Esophagus muscularis mucosa (tissue), 4 donors: ENCODE measurements around the gene MRPL1. TPM values are rescaled to one million over a fixed set of nuclear protein-coding genes. Genes with fewer than 3 reads are reported as not detected.
"Not testable (repeated sequence)": the region's sequence is repeated elsewhere in the genome, so short reads cannot be mapped to it uniquely, and the experiment has no call there.

Source experiments
- DNase-seq: peaks from one replicate; pipeline ENCODE4 v3.0.0-alpha.2; 2017; ENCODE audit errors: extremely low spot score
- H3K27ac ChIP-seq, 4 donors: fragments of 200-600 bp; sonication (generic); replicated peaks in 1 of 4; 1 replicate in 3 of 4; 2 replicates in 1 of 4; pipeline ENCODE4 v1.5.1; 2016 to 2019; ENCODE audit warnings: mild to moderate bottlenecking in 1 of 4
- H3K27me3 ChIP-seq, 4 donors: fragments of 200-600 bp; sonication (generic); one replicate each; pipeline versions ENCODE4 v1.5.1 to v1.6.0; 2016 to 2019
- H3K36me3 ChIP-seq, 4 donors: fragments of 200-600 bp; sonication (generic); one replicate each; pipeline ENCODE4 v1.5.1; 2016 to 2019
- H3K4me1 ChIP-seq, 4 donors: fragments of 200-600 bp; sonication (generic); one replicate each; pipeline ENCODE4 v1.5.1; 2016 to 2019
- H3K4me3 ChIP-seq, 4 donors: fragments of 200-600 bp; sonication (generic); 1 replicate in 2 of 4; 2 replicates in 2 of 4; pipeline ENCODE4 v1.5.1; 2016 to 2019; ENCODE audit warnings: mild to moderate bottlenecking in 4 of 4, moderate library complexity in 1 of 4
- H3K9me3 ChIP-seq, 4 donors: fragments of 200-600 bp; sonication (generic); 1 replicate in 3 of 4; 2 replicates in 1 of 4; pipeline ENCODE4 v1.5.1; 2016 to 2019
- CTCF ChIP-seq, 3 experiments: fragments of 200-600 bp in 2 of 3; fragments of 450-650 bp in 1 of 3; sonication (generic) in 2 of 3; IDR thresholded peaks; one replicate each; pipeline ENCODE4 v1.5.1; 2017 to 2019; ENCODE audit warnings: antibody characterized with exemption in 3 of 3, mild to moderate bottlenecking in 2 of 3, moderate library complexity in 1 of 3
- EP300 ChIP-seq: sonication (generic); formaldehyde crosslinking; IDR thresholded peaks from one replicate; pipeline ENCODE4 v1.6.1; 2017; ENCODE audit warnings: antibody characterized with exemption
- POLR2A ChIP-seq: fragments of 450-650 bp; IDR thresholded peaks from one replicate; pipeline ENCODE4 v1.6.1; 2017; ENCODE audit warnings: antibody characterized with exemption, moderate library complexity, mild to moderate bottlenecking, low read depth
- POLR2AphosphoS5 ChIP-seq, 2 donors: sonication (generic); formaldehyde crosslinking; IDR thresholded peaks; one replicate each; pipeline ENCODE4 v1.6.1; 2017; ENCODE audit warnings: antibody characterized with exemption in 2 of 2
- WGBS: methylation state at CpG from one replicate; pipeline ENCODE4 v1.1.5; 2018; 5-methylcytosine and 5-hydroxymethylcytosine counted together
- intact Hi-C: fragments of 100-400 bp; cut with DNase I; formaldehyde crosslinking; loops from one replicate; pipeline ENCODE4 v1.15.1; 2023
- total RNA-seq, 4 donors: library from RNA; depleted of rRNA; stranded (reverse); fragments of >200 nt; gene quantifications; one replicate each; pipeline versions ENCODE4 v1.1.0 to v1.2.1, GENCODE V29; 2016

Gene MRPL1
- total RNA-seq, 4 donors from 2014 or later = 16.6 to 28.2 (median 19.5) TPM

- no peak for DNase-seq
- peak overlapping the region; percentile 1 to 58 (median 34) for H3K27ac ChIP-seq
- 59% methylated on average over 7 of the region's 7 CpGs for WGBS
These were observed 8.1 kb upstream of the MRPL1 start for GRCh38 chr4:77854431-77855111.

GRCh38 chr4:77856152-77856551, 6.5 kb upstream of the MRPL1 start:
- TF ChIP-seq EP300 = no peak
- TF ChIP-seq POLR2AphosphoS5 (IDR thresholded peaks at IDR 0.05) = no peak
- TF ChIP-seq POLR2A = no peak
- no peak for TF ChIP-seq CTCF (IDR thresholded peaks at IDR 0.05)
- no peaks in the 10 kb centered on the region for H3K9me3 ChIP-seq
- no peaks in the 10 kb centered on the region for H3K4me1 ChIP-seq
- intact Hi-C loops = no loop called here
- no peak for DNase-seq
- WGBS = 86% methylated on average over 1 of the region's 1 CpG
- H3K4me3 ChIP-seq = no peak overlapping the region
- no peaks in the 10 kb centered on the region for H3K27me3 ChIP-seq
- peak overlapping the region in 2 of 4 donors; percentile 8 to 42 for H3K27ac ChIP-seq
- H3K36me3 ChIP-seq = no peaks in the 10 kb centered on the region

More at GRCh38 chr4:77854431-77855111, 8.1 kb upstream of the MRPL1 start:
- Histone ChIP-seq H3K9me3 (no peaks in the 10 kb centered on the region), H3K4me3 (no peak overlapping the region), H3K27me3 (peaks cover 0 to 8% (median 0%) of the 10 kb centered on the region in 4 donors), H3K36me3 (no peaks in the 10 kb centered on the region), H3K4me1 (no peaks in the 10 kb centered on the region)
- TF ChIP-seq POLR2AphosphoS5 (IDR thresholded peaks at IDR 0.05) (peak in 1 of 2 donors; percentile 49), POLR2A (no peak), EP300 (no peak), CTCF (IDR thresholded peaks at IDR 0.05) (no peak)
- intact Hi-C loops = no loop called here

GRCh38 chr4:77859256-77859655, 3.4 kb upstream of the MRPL1 start:
- Histone ChIP-seq H3K4me1 (peaks cover 8 to 19% (median 14%) of the 10 kb centered on the region in 4 donors), H3K4me3 (no peak overlapping the region), H3K36me3 (no peaks in the 10 kb centered on the region), H3K9me3 (no peaks in the 10 kb centered on the region), H3K27me3 (no peaks in the 10 kb centered on the region), H3K27ac (no peak overlapping the region)
- intact Hi-C loops = no loop called here
- no peak for TF ChIP-seq EP300
- no peak for DNase-seq
- WGBS = no CpG with 5 or more reads among the region's 3 CpGs

DNA sequence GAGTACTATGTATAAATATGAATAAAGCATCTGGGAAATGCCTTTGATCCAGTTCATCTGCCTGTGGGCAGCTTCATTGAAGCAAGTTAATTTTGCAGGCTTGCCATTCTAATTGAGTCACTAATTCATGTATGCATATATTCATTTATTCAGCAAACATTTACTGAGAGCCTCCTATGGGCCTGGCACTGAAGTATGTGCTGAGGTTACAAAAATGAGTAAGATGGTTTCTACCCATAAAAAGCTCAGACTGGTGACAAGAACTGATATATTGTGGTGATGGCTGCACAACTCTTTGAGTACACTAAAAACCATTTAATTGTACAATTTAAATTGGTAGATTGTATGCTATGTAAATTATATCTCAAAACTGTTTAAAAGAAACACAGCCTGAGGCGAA, 1.1 kb upstream of the MRPL1 start:
- DNase-seq = no peak
- peaks cover 8 to 26% (median 14%) of the 10 kb centered on the region in 4 donors for H3K4me1 ChIP-seq
- intact Hi-C loops = no loop called here
- no peaks in the 10 kb centered on the region for H3K9me3 ChIP-seq
- H3K36me3 ChIP-seq = peaks cover 0 to 6% (median 0%) of the 10 kb centered on the region in 4 donors
- H3K27me3 ChIP-seq = no peaks in the 10 kb centered on the region
- WGBS = 92% methylated on average over 1 of the region's 1 CpG
- peak overlapping the region; percentile 86 to 91 (median 88) for H3K27ac ChIP-seq
- H3K4me3 ChIP-seq = peak overlapping the region; percentile 53 to 78 (median 74)
- TF ChIP-seq POLR2AphosphoS5 (IDR thresholded peaks at IDR 0.05) = no peak
- no peak for TF ChIP-seq CTCF (IDR thresholded peaks at IDR 0.05)
- TF ChIP-seq POLR2A = no peak
- TF ChIP-seq EP300 = no peak

DNA sequence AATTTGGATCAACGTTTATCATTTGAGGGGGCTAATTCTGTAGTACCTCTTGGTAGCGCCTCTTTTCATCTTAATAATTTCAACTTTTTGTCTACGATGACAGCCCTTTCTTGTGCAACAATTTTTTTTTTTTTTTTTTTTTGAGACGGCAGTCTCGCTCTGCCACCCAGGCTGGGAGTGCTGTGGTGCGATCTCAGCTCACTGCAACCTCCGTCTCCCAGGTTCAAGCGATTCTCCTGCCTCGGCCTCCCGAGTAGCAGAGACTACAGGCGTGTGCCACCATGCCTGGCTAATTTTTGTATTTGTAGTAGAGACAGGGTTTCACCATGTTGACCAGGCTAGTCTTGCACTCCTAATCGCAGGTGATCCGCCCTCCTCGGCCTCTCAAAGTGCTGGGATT, 711 bp downstream of the MRPL1 start:
- Histone ChIP-seq H3K4me1 (peaks cover 8 to 26% (median 14%) of the 10 kb centered on the region in 4 donors), H3K4me3 (peak overlapping the region; percentile 53 to 78 (median 74)), H3K27ac (peak overlapping the region; percentile 86 to 91 (median 88))
- H3K36me3 ChIP-seq, DNase-seq, H3K9me3 ChIP-seq, H3K27me3 ChIP-seq: not testable (repeated sequence)
- intact Hi-C loops = loop anchor here (2.0 kb wide), 1 partner anchor 43 kb away; no protein-coding TSS in a partner anchor
- WGBS = 37% methylated on average over 14 of the region's 14 CpGs
